Measurements from ENCODE around the gene C20orf204.

C20orf204 gene

GRCh38 chr20:64025826-64026412 is 10.1 kb upstream of the C20orf204 start:
- DNase-seq: no peak

DNA sequence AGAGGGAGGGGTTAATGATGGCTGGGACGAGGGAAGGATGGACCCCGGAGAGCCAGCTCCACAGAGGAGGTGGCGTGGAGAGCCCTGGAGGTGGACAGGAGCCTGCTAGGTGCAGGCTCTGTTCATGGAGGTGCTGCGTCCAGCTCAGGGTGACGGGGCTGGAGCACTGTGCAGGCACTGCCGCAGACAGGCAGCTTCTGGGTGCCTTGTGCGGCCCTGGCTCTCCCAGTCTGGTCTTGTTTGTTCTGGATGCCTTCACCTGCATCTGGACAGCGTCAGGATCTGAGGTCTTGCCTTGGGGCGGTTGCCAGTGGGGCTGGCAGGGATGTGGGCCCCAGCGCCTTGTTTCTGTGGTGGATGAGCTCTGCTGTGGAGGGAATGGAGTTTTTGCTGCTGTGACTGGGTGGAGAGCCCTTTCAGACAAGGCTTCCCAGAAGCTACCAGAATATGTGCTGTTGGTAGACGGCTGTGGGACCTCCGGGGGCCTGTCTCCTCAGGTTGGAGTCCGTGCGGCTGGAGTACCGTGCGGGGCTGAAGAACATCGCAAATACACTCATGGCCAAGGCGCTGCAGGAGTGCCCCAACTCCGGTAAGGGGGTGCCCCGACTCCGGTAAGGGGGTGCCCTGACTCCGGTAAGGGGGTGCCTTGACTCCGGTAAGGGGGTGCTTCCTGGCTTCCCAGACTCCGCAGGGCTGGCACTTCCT is 7.8 kb upstream of the C20orf204 start:
- DNase-seq: no peak

- no peak for DNase-seq
Observed at GRCh38 chr20:64029293-64030117, 6.5 kb upstream of the C20orf204 start.

- no peak for DNase-seq
Observed at GRCh38 chr20:64030371-64031134, 5.4 kb upstream of the C20orf204 start.

DNA sequence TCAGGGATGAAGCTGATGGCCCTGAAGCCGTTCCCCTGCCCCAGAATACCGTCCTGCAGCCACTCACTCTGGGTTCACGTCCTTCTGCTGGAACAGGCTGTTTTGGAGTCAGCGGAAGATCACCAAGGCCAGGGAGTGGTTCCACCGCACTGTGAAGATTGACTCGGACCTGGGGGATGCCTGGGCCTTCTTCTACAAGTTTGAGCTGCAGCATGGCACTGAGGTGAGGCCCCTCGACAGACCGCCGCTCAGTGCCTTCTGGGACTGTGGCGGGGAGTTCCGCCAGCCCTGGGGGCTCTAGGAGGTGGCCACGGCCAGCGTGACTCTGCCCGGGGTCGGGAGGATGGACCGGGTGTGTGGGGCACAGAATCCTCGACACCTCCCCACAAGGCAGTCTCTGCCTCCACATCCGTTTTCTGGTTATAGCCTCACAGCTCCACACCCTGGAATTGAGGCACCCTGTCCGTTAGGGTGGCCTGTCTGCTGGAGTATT is 4.1 kb upstream of the C20orf204 start:
- DNase-seq: no peak

DNA sequence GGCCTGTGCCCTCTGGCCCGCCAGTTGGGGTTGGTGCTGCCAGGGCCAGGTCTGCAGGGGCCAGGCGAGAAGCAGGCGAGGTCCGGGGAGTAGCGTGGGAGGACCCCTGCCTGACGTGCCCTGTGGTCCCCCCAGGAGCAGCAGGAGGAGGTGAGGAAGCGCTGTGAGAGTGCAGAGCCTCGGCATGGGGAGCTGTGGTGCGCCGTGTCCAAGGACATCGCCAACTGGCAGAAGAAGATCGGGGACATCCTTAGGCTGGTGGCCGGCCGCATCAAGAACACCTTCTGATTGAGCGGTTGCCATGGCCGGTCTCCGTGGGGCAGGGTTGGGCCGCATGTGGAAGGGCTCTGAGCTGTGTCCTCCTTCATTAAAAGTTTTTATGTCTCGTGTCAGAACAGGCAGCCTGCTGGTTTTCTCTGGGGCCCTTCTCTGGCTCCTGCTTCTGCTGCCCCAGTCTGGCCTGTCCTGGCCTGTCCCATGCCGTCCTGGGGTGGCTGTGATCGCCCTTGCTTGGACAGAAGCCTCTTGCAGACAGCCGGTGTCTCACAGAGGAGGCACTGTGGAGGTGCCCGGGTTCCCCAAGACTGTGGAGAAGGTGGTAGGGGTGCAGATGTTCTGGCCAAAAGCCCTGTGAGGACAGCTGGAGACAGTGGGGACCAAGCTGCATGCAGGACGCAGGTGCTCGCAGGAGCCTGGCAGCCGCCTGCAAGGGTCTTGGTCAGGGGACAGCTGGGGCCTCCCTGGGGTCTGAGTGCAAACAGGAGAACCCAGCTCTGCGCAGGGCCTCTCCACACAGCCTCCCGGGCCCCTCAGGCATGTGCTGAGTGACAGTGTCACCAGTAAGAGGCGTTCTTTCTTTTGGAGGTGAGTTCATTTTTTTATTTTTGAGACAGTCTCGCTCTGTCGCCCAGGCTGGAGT is 3.0 kb upstream of the C20orf204 start:
- DNase-seq: no peak

- no peak for DNase-seq
Observed at GRCh38 chr20:64033981-64034493, 1.9 kb upstream of the C20orf204 start.

DNA sequence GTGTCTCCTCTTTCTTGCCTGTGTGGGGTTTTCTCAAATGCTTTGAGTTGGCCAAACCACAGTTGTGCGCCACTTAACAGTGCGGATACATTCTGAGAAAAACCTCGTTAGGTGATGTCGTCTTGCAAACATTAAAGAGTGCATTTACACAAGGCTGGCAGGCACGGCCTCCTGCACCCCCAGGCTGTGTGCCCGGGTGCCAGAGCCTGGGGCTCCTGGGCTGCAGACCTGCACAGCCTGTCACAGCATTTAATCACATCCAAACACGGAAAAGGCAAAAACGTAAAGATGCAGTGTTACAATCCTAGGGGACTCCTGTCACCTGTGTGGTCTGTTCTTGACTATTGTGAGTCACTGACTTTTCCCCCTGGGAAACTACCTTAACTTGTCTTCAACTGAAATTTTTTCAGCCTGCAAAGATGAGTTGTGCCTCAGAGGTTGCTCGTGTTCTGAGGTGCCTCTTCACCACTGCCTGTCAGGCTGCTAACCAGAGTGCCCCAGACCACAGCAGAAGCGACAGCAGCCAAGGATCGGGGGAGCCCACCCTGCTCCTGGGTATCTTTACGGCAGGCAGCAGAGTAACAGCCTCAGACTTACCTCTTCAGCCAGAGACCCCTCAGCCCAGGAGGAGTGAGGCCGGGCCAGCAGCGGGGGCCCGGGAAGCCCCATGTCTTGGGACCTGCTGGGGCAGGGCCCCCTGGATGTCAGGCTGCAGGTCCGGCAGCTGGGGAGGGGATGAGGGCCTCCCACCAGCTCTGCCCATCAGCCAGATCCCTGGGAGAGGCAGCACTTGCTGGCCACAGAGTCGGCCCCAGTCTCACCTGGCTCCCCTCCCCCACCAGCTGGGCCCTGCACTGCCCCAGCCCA is 683 bp upstream of the C20orf204 start:
- DNase-seq: no peak

- no peak for DNase-seq
Observed at GRCh38 chr20:64036346-64037198, 590 bp downstream of the C20orf204 start.

- no peak for DNase-seq
Observed at GRCh38 chr20:64037199-64037497, 1.2 kb downstream of the C20orf204 start.

GRCh38 chr20:64037498-64038213 is 1.7 kb downstream of the C20orf204 start:
- DNase-seq: no peak

- no peak for DNase-seq
Observed at GRCh38 chr20:64038224-64038564, 2.2 kb downstream of the C20orf204 start.

GRCh38 chr20:64038565-64039292 is 2.7 kb downstream of the C20orf204 start:
- peak in 13 of 56 donors; percentile 1 to 52 (median 17) for DNase-seq

DNA sequence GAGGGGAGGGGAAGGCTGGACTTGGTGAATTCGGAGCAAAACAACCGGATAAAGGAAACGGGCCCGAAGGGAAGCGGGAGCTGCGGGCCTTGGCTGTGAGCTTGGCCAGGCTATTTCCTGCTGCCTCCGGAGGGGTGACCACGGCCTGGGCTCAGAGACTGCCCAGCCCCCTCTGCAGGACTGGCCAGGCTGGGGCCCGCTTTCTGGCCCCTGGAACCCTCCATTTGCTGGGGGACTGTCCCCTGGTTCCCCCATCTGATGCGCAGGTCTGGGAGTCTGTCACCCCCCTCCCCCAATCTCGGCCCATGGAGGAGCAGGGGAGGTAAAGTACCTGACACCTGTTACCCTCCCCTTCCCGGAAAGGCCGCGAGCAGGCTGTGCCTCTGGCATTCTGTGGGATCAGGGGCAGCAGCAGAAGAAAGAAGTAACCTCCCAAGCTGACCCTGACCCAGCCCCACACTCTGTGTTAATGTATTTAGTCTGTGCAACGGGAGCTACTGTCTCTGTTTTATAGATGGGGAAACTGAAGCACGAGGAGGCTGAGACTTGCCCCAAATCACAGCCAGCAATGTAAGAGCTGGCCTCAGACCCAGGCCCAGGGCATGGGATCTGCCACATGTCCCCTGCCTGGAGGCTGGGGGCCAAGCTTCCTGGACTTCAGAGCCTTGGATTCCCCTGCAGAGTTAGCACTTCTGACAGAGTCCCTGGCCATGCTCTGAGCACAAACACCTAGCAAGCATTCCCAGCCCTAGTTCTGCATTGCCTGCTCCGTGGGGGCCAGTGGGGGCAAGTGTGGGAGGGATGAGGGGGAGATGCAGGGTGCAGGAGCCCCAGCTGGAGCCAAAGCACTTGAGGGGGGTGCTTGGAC is 3.5 kb downstream of the C20orf204 start:
- DNase-seq: no peak

DNA sequence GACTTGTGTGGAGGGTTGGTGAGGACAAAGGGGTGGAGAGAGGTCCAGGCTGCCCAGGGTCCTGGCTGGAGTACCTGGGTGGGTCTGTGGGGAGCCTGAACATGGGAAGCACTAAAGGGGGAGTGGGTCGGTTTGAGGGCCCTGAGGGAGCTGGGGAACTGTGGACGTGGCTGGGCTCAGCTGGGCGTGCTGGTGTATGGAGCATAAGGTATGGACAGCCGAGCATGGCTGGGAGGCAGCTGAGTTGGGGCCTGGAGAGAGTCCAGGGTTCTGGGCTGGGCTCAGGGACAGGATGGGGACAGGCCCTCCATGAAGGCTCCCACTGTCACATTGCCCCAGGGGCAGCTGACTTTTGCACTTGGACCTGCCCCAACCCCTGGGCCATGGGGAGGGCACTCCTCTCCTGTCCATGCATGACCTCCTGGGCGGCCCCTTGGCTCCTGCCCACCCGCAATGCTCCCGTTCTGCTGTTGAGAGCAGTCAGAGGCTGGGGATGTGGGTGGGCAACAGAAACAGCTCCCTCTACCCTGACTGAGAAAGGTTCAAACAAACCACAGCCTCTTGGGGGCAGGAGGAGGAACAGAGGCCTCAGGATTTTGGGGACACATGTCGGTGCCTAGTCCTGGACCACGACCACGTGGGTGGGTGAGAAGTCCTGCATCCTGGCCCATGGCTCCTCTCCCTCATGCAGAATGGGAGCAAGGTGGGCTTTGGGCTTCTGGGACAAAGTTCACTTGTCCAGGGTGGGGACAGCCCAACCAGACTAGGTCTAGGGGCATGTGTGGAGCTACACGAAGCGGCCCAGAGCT is 4.5 kb downstream of the C20orf204 start:
- no peak for DNase-seq

Measured in nucleus accumbens (tissue), 56 donors.